Activated CD8-positive, alpha-beta memory T cell treated with anti-CD3 and anti-CD28 coated beads, Interleukin-2, amount 50 U/mL, for 4 hours (primary cell): ENCODE data around the gene MAMLD1.

Experiments
- DNase-seq: peaks from one replicate; pipeline ENCODE4 v3.0.0-alpha.2; 2020

Gene MAMLD1

GRCh38 chrX:150504397-150505182, 141.5 kb downstream of the MAMLD1 start:
- DNase-seq = no peak

DNA sequence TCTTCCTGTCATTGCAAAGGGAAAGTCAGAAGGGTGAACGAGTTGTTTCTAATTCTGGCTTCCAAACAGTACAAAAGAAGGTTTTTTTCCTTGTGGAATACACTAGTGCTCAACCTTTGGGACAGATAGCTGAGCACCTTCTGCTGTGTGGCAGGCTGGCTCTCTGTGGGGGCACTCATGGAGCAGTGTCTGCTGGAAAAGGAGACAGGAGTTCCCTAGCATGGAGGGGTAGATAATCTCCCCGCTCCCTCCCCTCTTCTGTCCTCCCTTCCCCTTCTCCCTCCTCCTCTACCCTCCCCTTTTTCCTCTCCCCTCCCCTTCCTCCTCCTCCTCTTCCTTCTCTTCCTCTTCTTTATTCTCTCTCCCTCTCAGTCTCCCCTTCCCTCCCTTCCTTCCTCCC, 142.9 kb downstream of the MAMLD1 start:
- DNase-seq = no peak

- DNase-seq = no peak
Measured at GRCh38 chrX:150506486-150506885, 143.4 kb downstream of the MAMLD1 start.

DNA sequence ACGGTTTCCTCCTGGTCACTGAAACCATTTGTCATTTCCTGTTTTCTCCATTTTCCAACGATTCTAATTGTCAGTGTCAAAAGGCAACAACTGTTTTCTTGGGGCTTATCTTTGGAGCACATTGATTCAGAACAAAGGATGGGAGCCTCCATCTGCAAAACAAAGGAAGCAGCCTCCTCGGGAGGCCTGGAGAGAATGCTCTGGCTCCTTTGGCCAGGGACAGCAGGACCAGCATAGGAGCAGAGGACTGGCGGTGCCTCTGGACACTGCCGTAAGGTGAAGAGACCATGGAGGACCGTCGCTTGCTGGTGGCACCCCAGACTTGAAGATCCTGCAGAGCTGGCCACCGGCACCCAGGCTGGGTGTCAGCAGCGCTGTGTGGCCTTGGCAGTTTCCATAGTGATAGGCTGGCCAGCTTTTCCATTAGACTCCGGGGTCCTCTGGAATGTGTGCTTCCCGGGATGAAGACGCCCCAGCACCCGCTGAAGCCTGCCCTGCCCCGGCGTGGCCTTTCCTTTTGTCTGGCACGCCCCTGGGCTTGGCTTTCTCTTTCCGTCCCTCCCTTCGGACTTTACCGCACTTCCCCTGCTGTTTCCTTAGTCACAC, 144.2 kb downstream of the MAMLD1 start:
- no peak for DNase-seq

DNA sequence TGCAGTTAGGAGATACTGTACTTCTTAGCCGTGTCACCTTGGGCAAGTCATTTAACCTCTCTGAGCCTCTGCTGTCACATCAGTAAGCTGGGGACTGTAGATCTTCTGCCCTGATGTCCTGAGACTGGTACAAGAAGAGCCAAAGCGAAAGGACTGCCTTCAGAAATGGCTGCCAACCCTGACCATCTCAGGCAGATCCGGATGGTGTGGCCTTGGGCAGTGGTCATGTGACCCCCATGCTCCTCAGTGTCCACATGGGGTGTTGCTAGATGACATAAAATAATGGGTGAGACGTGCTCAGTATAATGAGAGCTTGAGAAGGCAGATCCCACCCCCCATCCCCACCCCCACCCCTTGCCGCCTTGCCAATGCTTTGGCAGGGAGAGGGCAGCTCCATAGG, 144.9 kb downstream of the MAMLD1 start:
- no peak for DNase-seq

DNA sequence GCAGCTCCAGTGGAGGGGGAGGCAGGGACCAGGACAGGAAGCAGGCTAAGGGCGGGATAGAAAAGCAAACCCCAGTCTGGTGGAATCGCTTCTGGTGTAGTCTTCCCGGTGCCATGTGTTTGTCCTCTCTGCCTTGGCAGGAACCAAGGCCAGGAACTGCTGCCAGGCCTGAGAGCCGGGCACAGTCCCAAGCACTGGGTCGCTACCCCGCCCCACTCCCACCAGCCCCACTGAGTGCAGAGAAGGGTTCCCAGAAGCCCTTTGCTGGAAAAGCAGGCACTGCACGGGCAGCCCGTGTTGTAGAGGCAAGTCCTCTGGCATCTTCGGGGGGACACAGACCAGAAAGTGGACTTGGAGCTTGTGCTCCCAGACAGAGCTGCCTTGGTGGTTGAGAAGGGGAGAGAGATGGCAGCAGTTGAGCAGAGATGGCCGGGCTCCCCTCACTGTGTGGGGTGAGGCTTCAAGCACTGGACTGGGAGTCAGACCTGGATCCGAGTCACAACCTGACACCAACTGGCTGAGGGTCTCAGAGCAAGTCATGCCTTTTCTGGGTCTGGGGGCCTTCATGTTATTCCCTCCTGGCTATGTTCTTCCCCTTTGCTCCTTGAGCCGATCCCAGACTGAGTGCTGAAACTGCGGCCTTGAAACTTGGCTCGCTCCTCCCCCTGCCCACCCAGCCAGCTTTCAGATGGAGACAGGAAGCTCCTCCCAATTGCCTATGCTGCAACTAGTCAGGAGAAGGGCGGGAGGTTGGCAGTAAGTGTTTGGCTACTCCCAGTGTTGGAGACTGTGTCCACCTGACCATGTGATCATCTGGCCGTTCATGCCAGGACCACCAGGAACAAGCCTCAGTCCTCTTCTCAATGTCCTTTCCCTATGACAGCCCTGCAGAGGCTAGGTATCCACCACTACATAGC, 145.6 kb downstream of the MAMLD1 start:
- no peak for DNase-seq

DNA sequence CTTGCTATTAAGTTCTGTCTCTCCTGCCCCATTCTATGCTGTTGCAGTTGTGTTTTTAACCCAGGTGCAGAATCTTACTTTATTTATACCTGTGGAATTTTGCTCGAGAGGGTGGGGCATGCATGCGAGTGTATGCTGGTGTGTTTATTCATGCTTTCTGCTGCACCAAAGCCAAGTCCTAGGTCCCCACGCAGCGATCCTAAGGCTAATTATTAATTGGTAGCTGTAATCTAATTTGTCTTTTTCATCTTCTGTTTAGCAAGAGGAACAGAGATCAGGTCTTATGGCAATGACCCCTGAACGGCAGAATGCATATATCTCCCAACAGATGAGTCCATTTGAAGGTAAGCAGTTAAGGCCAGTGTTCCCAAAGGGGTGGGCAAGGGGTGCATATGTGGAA, 146.6 kb downstream of the MAMLD1 start:
- no peak for DNase-seq

GRCh38 chrX:150512461-150512901, 149.4 kb downstream of the MAMLD1 start:
- DNase-seq = no peak

DNA sequence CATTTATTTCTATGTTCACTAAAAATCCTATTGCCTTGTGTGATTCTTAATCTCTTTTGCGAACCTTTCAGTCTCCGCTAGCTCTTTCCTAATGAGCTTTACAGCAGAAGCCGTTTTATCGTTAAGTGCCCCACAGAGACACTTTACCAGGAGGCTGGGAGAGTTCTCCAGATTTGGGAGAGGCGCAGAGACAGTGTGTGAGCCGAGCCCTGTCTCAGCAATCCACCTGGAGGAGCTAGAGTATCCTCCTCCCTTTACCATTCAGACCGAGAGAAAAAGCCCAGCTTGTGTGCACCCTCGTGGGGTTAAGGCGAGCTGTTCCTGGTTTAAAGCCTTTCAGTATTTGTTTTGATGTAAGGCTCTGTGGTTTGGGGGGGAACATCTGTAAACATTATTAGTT, 150.4 kb downstream of the MAMLD1 start:
- DNase-seq = no peak

DNA sequence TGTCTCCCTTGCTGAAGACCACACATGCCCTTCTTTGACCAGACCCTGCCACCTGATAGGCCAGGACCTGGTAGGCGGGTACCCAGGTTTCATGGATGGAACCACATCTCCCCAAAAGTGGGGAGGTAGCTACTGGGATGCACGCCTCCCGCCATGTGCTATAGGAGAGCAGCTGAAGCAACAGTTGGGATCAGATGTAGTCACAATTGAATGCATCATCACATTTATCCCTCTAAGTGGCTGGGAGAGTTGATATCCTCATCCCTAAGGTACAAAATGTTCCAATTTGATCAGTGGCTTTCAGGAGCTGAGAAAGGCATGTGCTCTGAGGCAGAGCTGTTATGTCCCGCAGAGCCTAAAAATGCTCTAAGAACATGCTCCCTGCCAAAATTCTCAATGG, 151.3 kb downstream of the MAMLD1 start:
- DNase-seq = no peak

GRCh38 chrX:150515801-150516200, 152.7 kb downstream of the MAMLD1 start:
- DNase-seq = no peak

DNA sequence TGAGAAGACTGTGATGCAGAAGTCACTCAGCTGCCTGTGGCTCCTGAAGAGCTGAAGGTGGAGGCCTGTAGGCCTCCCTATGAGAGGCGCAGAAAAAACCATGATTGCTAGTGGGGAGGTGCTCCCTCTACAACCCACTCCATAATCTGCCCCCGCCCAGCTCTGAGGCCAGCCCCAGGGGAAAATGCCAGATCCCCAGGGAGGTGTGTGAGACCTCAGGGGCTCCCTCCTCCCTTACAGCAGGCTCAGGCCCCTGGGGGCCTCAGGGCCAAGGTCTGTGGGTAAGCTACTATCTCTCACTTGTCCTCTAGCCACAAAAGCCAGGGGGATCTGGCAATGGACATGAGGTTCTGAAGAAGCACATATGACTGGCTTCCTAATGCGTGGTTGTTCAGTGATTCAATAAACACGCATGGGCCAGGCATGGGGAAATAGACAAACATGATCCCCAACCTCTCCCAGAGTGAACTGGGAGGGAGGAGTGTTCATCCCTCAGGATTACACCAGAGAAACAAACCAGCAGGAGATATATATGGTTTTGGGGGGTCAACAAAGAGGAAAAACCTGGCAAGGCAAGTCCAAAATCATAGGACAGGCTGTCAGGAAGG, 154.3 kb downstream of the MAMLD1 start:
- DNase-seq = no peak

GRCh38 chrX:150522494-150522893, 159.4 kb downstream of the MAMLD1 start:
- DNase-seq = no peak

- no peak for DNase-seq
Measured at GRCh38 chrX:150525061-150525919, 162.2 kb downstream of the MAMLD1 start.

GRCh38 chrX:150526692-150527091, 163.6 kb downstream of the MAMLD1 start:
- DNase-seq = no peak

GRCh38 chrX:150527108-150527507, 164.0 kb downstream of the MAMLD1 start:
- no peak for DNase-seq

DNA sequence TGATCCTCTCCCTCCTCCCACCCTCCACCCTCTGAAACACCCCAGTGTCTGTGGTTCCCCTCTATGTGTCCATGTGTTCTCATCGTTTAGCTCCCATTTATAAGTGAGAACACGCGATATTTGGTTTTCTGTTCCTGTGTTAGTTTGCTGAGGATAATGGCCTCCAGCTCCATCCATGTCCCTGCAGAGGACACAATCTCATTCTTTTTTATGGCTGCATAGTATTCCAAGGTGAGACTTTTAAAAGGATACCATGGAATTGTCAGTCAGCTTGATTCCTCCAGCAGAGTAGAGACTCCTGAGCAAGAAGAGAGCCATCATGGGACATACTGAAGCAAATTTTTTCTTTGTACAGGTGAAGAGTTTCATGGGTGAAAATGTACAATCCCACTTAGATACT, 166.5 kb downstream of the MAMLD1 start:
- DNase-seq = no peak

- no peak for DNase-seq
Measured at GRCh38 chrX:150530821-150531220, 167.7 kb downstream of the MAMLD1 start.

DNA sequence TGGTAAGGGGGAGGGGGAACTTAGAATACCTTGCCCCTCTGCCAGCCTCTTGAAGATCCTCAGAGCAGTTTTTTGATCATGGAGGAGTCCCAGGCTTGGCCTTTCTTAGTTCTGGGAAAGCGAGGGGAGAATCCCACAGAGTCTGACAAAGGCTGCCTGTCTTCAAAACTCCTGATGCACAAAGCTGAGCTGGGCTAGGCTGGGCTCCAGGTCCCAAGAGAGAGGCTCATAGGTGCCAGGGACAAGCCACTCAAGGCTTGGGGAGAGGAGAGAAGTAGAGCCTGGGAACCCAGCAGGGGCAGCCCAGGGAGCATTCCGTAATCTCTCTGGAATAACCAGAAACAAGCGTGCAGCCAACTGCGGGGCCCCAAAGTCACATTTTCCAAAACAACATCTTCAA, 168.3 kb downstream of the MAMLD1 start:
- no peak for DNase-seq

DNA sequence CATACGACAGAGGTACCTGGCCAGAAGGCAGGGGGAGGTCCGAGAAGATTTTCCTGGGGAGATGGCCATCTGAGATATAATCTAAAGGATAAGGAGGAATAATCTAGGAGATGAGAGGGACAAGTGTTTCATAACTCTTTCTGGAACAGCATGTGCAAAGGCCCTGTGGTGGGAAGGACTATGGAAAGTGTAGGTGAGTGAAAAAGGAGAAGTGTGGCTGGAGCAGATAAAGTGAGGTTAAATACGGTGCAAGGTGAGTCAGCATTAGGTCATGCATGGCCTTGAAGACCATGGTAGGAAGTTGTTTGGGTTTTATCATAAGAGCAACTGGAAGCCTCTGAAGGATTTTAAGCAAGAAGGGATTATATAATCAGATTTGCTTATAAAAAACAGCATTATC, 170.7 kb downstream of the MAMLD1 start:
- no peak for DNase-seq

DNA sequence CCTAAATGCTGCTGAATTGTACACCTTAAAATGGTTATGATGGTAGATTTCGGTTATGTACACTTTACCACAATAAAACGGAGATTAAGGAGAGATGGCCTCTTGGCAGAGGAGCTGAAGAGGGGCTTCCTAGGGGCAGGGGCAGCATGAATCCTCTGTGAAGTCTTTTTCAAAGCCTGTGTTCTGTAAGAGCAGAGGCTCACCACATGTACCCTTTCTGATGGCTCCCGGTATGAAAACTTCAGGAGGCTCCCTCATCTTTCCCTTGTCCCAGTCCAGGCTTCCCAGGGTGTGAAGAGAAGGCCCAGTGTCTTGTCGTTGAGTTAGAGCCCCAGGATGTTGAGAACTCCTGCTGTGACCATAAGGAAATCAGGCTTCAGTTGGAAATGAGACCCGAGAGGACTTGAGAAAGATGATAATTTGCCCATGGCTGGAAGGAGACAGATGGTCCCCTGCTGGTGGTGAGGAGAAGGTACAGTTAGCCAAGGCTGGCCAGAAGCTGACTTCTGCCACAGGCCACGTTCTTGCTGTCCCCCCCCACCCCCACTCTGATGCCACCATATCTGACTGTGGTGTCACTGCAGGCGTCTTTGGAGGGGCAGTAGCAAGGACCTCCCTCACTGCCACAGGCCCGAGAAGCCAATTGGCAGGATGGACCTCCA, 173.5 kb downstream of the MAMLD1 start:
- DNase-seq = no peak

- DNase-seq = no peak
Measured at GRCh38 chrX:150537851-150538250, 174.7 kb downstream of the MAMLD1 start.
